GDM1 (cell line): ENCODE results near the gene GAS6.

Experiments
- DNase-seq: peaks from one replicate; lab custom pipeline; 2025; lab: John Stamatoyannopoulos, UW

GAS6 gene

DNA sequence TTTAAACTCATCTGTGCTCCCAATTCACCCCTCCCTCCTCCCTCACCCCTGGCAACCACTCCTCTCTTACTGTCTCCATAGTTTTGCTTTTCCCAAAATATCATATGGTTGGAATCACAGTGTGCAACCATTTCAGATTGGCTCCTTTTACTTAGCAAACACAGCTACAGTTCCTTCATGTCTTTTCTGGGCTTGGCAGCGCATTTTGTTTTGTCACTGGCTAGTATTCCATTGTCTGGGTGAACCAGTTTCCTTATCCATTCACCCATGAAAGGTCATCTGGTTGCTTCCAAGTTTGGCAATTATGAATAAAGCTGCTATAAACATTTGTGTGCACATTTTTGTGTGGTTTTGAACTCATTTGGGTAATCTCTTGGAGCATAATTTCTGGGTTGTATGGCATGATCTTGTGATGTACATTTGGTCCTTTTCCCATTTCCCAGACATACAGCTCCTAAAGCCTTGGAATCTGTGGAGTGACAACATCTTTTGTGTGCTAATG, 23.9 kb upstream of the GAS6 start:
- no peak for DNase-seq

DNA sequence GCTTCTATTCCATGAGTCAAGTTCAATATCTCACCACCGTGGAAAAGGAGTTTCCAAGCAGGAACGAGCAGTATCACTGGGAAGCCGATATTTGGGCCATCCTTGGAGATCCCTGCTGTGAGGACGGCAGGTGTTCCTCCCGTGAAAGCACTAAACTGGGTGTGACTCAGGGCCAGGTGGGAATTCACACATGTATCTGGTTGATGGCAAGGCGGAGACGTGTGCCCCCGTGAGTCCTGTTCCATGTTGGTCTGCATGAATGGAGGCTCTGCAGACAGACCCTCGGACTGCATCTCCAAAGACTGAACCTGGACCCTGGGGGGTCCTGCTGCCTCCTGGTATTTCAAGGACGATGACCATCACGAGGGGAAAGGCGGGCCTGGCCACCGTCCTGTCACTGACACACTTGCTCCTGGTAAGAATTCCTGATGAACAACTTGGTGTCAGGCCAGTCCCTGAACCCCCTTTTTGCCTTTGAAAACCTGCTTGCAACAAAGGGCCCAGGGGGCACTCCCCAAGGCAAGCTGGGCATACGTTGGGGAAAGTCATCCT, 22.8 kb upstream of the GAS6 start:
- no peak for DNase-seq

DNA sequence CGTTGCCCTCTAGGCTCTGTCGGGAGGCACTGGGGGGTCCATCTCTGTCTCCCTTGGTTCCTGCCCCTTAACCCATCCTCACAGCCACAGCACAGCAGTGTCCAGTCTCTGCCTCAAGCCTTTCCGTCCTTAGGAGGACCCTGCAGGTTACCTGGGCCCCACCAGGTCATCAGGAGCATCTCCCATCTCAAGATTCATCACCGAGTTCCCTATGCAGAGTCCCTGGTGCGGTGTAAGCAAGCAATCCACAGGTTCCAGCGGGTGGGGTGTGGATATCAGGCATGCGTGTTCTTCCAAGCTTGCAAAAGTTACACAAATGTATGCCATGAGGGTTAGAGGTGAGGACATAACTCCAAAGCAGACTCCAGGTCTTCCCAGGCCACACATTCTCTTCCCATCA, 20.9 kb upstream of the GAS6 start:
- no peak for DNase-seq

DNA sequence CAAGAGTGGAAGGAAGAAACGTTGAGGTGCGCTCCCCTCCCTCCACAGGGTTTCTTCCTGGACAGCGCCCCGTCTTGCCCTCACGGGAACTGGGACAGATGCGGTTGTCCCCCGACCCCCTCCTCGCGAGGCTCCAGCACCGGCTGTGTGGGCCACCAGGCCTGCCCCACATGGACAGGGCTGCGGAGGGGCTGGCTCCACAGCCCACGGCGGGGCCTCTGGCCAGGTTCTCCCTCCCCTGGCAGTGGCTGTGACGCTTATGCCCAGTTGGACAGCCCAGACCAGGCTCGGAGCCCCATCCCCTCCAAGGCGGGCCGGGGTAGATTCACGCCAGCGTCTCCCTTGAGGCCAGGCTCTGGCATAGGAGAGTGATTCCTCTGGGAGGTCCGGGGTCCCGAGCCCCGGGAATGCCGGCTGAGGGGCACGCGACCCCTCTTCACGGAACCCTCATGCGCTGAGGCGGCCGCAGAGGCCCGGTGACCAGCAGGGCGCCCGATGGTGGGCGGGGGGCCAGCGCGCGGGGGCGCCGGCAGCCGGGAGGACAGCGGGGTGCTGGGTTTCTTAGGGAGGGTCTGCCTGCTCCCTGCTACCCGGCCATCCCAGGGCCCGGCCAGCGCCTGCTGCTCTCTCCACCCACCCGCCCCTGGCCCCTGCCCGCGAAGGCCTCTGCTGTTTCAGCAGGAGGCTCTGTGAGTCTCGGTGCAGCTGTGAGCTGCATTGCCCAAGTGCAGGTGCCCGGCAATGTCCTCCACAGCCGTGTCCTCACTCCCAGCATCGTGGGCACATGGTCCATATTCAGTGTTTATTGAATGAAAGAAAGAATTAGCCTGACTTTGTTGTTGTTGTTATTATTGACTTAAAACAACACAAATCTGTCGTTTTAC, 20.3 kb upstream of the GAS6 start:
- no peak for DNase-seq

DNA sequence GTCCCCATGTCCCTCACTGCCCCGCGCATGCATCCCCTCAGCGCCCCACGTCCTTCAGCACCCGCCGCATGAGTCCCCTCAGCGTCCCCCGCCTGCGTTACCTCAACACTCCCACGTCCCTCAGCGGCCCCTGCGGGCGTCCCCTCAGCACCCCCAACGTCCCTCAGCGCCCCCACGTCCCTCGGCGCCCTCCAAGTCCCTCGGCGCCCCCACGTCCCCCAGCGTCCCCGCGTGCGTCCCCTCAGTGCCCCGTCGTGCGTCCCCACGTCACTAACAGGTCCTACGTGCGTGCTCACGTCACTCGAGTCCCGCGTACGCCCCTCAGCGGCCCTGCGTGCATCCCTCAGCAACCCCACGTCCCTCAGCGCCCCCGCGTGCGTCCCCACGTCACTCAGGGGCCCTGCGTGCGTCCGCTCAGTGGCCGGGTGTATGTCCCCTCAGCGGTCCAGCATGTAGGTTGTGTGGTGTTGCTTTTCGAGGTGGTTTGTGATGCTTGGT, 19.5 kb upstream of the GAS6 start:
- DNase-seq, result no peak

DNA sequence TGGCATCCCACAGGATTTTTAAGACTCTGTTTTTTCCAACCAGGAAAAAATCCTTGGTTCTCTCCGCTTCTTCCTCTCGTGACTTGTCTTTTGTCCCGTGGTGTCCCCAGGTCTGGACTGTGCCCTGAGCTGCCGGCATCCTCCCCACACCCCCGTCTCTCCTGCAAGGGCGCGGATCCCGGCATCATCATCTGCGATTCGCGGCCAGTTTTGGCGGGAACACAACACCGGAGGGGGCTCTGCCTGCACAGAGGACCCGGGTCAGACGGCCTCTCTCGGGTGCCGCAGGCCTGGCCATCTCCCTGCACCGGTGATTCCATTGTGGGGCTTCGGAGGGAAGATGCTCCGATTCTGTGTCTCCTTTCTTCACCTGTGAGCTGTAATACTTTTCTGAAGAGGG, 18.8 kb upstream of the GAS6 start:
- no peak for DNase-seq

DNA sequence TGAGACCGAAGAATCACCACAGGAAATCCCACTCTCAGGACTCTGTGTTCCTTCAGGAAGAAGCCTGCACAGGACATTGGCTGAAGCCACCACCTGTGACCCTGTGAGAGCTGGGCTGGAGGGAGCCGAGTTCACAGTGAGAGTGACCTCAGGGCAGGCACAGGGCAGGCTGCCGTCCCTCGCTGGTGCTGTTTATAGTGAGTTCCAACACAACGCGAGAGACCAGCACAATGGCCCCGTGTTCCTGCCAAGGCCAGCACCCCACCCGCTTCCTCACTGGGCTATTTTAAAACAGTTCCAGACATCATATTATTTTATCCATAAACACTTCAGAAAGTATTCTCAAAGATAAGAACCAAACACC, 18.4 kb upstream of the GAS6 start:
- DNase-seq, result no peak

DNA sequence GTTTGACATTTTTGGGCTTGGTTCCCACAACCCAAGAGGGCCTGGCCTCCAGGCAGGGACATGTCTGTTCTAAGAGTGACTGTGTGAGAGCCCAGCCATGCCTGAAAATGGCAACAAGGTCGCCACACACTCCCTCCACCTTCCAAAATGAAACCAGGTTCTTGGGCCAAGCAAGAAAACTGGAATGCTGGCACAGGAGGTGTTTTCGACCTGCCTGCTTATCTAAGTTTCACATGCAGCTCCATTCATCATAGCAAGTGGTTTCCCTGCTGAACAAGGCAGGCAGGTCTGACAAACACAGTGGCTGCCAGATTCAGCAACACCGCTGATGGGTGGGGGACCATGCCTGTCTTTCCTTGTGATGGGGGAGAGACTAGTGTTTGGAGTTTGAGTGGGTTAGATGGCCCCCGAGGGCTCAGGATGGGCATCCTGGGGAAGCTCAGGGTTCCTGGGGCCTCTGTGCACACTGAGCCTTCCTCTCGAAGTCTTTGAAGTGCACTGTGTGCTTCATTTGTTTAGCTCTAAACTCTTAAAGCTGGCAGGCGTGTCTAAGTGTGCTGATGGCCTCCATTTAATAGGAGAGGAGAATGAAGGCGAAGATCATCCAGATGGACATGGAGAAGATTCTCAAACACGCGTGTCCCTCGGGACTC, 17.9 kb upstream of the GAS6 start:
- no peak for DNase-seq

DNA sequence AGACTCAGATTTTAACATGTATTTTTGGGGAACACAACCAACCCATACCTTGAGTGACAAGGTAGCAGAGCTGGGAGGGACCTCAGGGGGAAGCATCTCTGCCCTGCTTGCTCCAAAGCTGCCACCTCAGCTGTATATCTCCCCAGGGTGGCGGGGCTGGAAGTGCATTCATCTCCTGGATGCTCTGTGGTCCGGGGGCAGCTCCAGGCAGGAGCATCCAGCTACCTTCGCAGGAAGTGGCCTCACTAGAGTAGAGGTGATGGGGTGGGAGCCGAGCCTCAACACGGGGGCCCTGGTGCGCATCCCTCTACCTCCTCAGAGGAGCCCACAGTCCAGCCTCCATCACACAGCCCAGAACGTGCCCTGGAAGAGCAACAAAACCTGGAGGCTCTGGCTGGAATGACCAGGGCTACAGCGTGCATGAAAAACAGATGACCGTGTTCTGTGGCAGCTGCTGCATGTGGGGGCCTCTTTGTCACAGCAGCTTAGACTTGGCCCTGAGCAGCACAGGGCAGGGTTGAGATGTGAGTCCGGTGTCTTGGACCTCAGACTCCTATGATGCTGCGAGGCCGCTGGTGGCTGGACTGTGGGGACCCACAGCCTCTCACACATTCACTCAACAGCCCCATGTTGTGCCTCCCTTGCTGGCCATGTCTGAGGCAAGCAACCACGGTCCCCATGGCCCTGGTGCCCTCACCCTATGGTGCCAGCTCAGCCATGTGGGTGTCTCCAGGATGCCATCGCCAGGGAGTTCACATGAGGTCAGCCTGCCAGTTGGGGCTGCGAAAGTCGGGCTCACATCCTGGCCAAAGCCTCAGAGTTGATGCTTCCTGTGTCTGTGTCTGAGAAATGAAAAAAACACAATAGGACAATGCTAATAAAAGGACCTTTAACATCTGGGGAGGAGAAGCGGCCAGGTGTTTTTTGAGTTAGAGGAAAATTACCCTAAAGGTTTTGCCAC, 17.1 kb upstream of the GAS6 start:
- no peak for DNase-seq

DNA sequence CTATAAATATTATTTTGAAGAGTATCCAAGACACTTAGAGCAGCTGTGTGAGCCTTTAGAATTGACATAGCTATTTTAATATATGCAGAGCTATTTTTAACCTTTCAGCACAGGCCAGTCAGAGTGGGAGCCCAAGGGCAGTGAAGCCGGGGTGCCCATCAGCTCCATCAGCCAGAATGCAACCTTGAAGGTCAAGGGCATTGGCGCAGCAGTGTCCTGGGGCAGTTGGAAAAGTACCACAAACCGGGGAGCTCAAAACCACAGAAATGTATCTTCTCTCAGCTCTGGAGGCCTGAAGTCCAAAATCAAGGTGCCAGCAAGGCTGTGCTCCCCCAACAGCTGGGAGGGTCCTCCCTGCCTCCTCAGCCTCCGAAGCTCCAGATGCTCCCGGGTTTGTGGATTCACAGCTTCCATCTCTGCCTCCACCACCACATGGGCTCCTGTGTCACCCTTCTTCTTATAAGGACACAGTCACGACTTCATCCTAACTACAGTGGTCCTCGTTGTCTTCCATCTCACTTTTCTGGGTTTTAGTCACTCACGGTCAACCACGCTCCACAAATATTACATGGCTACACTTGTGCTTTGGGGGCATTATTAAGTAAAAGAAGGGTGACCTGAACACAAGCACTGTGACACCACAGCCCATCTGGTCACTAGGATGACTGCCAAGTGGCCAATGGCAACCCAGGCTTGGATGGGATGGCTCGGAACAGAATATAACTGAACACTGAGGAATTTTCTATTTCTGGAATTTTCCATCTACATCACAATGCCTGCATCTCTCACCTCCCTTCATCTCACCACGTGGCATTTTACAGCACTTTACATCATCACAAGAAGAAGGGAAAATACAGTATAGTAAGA, 15.9 kb upstream of the GAS6 start:
- DNase-seq, result no peak

DNA sequence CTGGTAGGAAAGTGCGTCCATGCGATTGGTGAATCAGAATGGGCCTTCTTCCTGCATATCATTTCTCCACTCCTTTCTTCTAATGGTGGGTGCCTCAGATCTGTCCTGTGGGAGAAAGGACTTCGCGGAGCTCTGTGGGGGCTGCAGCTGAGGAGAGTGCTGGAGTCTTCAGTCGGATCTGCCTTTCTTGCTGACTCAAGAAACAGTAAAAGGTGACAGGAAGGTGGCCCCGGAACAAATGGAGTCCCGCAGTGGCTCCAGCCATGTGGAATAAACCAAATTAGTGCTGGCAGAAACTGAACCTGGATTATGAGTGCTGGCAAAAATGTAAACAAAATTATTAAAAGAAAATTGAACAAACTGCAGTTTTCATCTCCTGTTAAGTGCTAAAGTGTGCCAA, 15.1 kb upstream of the GAS6 start:
- DNase-seq, result no peak

DNA sequence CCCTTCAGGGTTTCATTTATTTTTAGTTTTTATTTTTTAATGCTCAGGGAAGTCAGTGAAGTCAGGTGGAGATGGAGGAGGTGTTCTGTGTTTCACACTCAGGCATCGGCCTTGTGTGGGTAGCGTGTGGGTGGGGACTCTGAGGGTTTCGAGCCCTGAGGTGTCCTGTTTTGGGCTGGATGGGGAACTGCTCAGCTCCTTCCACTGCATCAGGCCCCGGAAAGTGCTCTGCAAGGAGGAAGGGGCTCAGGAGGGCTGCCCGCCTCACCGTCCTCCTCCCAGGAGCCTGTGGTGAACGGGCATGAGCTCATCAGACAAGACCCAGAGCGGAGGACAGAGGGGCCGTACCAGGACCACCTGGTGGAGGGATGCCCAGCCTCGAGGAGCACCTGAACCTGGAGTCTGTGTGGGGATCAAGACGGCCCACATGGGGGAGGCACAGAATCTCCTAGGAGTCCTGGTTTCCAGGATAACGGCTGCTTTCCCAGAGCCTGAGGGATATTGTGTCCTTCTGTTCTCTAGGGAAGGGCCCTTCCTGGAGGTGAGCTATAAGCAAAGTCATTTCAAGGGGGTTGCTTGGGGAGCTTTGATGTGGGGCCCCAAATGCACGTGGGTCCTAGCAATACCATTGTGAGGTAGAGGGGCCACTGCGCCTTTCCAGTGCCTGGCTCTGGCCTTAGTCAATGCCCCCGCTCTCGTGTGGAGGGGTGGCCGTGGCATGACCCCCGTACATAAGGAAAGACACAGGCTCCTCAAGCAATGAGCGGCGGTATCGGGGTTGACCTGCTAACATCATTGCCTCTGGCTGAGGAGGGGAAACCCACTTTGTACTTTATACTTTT, 13.5 kb upstream of the GAS6 start:
- no peak for DNase-seq

DNA sequence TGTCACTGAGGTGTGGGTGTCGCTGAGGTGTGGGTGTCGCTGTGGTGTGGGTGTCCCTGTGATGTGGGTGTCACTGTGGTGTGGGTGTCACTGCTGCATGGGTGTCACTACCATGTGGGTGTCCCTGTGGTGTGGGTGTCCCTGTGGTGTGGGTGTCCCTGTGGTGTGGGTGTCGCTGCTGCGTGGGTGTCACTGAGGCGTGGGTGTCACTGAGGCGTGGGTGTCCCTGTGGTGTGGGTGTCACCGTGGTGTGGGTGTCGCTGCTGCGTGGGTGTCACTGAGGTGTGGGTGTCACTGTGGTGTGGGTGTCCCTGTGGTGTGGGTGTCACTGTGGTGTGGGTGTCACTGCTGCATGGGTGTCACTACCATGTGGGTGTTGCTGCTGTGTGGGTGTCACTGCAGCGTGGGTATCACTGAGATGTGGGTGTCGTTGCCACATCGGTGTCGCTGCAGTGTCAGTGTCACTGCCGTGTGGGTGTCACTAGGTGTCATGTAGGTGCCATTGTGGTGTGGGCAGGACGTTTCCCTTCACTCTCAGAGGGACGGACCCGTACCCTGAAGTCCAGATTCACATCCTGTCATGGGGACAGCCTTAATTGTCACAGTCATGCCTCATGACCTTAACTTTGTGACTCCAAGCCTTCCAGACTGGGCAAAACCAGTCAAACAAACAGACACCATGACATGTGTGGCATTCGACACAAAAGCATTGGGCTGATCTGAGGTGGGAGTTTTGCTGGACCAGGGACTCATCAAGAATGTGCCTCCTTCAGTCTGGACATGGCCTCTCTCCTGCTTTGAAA, 12.7 kb upstream of the GAS6 start:
- no peak for DNase-seq

DNA sequence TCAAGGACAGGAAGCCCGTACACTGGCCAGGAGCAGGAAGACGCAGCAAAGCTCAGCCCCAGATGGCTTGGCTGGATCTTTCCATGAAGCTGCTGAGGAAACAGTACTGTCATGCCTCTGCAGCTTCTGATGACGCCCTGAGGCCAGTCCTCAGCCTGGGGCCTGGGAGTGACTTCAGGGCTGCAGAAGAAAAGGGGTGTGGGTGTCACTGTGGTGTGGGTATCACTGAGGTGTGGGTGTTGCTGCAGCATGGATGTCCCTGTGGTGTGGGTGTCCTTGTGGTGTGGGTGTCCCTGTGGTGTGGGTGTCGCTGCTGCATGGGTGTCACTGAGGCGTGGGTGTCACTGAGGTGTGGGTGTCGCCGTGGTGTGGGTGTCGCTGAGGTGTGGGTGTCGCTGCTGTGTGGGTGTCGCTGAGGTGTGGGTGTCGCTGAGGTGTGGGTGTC, 12.0 kb upstream of the GAS6 start:
- no peak for DNase-seq

DNA sequence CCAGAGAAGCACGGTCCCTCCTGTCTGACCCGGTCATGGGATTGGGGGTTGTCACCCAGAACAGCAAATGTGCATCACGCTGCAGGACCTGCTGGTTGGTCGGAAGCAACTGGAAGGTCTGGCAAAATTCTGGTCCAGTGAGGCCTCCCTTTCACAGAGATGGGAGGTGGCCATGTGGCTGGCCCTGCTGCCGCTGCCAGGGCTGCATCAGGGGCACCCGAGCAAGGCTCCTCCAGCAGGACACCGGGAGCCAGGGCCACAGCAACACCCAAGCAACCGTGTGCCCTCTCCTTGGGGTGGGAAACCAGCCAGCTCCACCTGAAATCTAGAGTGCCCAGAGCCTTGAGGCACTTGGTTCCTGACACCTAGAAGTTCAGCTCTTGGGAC, 11.5 kb upstream of the GAS6 start:
- DNase-seq, result no peak

DNA sequence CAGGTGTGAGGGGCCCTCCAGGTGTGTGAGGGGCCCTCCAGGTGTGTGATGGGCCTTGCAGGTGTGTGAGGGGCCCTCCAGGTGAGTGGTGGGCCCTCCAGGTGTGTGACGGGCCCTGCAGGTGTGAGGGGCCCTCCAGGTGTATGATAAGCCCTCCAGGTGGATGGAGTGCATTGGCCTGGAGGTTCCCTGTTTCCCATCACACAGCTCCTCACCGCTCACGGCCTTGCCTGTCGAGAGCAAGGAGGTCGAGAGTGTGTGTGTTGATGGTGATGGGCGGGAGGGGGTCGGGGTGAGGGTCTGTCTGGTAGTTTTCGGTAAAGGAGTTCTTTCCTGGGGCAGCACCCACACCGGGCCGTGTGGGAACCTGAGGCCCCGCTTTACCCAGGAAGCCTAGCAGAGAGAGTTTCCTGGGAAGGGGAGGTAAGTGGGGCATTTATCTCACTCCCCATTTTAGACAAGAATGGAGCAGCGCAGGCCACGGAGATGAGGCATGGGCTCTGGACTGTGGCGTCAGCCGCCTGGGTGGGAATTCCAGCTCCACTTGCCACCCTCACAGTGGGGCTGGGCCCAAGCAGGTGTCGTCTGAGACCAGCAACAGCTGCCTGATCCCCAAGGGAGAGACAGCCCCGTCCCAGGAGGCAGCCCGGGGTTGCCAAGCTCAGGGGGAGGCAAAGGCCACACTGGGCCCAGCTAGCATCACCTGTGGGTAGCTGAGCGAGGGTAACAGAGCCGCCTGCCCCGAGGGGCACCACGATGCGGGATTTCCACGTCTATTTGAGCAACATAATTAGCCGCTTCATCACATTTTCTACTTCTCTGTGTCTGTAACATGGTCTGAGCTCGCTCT, 10.9 kb upstream of the GAS6 start:
- DNase-seq, result no peak

DNA sequence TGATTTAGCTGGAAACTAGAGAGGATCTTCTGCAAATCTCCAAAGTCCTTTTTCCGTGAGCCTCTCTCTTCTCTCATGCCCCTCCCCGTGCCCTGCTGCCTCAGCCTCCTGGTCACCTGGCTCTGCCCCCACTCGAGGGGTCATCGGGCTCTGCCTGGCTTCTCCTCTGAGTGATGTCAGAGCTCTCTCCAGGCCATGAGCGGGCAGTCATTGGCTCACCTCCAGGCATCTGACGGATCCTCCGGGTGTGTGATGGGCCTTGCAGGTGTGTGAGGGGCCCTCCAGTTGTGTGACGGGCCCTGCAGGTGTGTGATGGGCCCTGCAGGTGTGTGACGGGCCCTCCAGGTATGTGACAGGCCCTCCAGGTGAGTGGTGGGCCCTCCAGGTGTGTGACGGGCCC, 10.3 kb upstream of the GAS6 start:
- DNase-seq, result no peak

DNA sequence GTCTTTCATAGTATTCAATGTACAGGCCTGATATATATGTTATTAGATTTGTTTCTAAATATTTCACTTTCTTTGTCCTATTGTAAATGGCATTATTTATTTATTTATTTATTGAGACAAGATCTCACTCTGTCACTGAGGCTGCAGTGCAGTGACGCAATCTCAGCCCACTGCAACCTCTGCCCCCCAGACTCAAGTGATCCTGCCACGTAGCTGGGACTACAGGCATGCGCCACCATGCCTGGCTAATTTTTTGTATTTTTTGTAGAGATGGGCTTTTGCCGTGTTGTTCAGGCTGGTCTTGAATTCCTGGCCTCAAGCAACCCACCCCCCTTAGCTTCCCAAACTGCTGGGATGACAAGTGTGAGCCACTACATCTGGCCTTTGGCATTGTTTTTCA, 5.4 kb upstream of the GAS6 start:
- no peak for DNase-seq
